ENCODE measurements around the gene TEAD1.

DNA sequence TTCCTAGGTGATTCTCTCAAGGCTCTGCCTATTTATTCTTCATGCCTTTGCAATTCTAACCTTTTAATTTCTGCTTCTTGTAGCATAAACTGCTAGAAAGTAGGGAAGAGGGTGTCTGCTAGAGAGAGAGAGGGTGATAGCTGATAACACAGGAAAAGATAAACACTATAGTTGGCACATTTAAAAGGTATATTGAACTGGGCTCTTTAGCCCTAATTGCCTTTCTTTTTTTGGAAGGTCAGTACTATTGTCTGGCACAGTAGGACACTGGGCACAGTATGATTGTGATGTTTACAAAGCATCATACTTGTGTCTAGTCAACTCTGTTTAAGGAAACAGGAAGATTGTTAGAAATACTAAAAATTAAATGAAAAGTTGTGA is 33.3 kb downstream of the TEAD1 start:
- TF ChIP-seq RFX5 (IDR thresholded peaks at IDR 0.05; ENCODE audit: low read depth, low read length) (no peak), SIN3A (IDR thresholded peaks at IDR 0.05; ENCODE audit: low read depth, low read length) (no peak), POU2F2 (IDR thresholded peaks at IDR 0.05; ENCODE audit: borderline replicate concordance, low read depth, low read length) (no peak), YY1 (IDR thresholded peaks at IDR 0.05; ENCODE audit: low read depth, low read length) (no peak), JUND (IDR thresholded peaks at IDR 0.05; ENCODE audit: low read depth, low read length) (no peak), GABPA (IDR thresholded peaks at IDR 0.05; ENCODE audit: low read depth) (no peak), NR2F1 (conservative IDR thresholded peaks at IDR 0.05) (no peak), CHD4 (IDR thresholded peaks at IDR 0.05) (no peak), RBBP5 (conservative IDR thresholded peaks at IDR 0.05) (no peak)
- TF ChIP-seq, protein P1, sequence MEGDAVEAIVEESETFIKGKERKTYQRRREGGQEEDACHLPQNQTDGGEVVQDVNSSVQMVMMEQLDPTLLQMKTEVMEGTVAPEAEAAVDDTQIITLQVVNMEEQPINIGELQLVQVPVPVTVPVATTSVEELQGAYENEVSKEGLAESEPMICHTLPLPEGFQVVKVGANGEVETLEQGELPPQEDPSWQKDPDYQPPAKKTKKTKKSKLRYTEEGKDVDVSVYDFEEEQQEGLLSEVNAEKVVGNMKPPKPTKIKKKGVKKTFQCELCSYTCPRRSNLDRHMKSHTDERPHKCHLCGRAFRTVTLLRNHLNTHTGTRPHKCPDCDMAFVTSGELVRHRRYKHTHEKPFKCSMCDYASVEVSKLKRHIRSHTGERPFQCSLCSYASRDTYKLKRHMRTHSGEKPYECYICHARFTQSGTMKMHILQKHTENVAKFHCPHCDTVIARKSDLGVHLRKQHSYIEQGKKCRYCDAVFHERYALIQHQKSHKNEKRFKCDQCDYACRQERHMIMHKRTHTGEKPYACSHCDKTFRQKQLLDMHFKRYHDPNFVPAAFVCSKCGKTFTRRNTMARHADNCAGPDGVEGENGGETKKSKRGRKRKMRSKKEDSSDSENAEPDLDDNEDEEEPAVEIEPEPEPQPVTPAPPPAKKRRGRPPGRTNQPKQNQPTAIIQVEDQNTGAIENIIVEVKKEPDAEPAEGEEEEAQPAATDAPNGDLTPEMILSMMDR (IDR thresholded peaks at IDR 0.05 in 2 of 3, conservative IDR thresholded peaks at IDR 0.05 in 1 of 3; ENCODE audit: control insufficient read depth in 2 of 3, extremely low read depth in 1 of 3, insufficient read depth in 1 of 3, low read depth in 3 of 3, low read length in 3 of 3), result no peak
- TF ChIP-seq, protein P2, sequence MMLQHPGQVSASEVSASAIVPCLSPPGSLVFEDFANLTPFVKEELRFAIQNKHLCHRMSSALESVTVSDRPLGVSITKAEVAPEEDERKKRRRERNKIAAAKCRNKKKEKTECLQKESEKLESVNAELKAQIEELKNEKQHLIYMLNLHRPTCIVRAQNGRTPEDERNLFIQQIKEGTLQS (IDR thresholded peaks at IDR 0.05; ENCODE audit: borderline replicate concordance, extremely low read depth, low read depth, low read length), result no peak
- TF ChIP-seq, protein P3, sequence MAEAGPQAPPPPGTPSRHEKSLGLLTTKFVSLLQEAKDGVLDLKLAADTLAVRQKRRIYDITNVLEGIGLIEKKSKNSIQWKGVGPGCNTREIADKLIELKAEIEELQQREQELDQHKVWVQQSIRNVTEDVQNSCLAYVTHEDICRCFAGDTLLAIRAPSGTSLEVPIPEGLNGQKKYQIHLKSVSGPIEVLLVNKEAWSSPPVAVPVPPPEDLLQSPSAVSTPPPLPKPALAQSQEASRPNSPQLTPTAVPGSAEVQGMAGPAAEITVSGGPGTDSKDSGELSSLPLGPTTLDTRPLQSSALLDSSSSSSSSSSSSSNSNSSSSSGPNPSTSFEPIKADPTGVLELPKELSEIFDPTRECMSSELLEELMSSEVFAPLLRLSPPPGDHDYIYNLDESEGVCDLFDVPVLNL (IDR thresholded peaks at IDR 0.05; ENCODE audit: low read depth, low read length), result no peak
